ENCODE measurements around the gene ALG3.

The ALG3 gene

GRCh38 chr3:184200825-184201224, 47.9 kb downstream of the ALG3 start:
- TF ChIP-seq Cebpa-rat (IDR thresholded peaks at IDR 0.05) = no peak
- H3K36me3 ChIP-seq = peaks cover 0 to 10% (median 8%) of the 10 kb centered on the region in 11 experiments; a peak in 17 of 22 replicates
- H3K27ac ChIP-seq = no peak overlapping the region
- H3K9me3 ChIP-seq (replicated peaks in 1 of 11) = no peaks in the 10 kb centered on the region
- no peak overlapping the region for H3K9ac ChIP-seq
- no peaks in the 10 kb centered on the region for H3K27me3 ChIP-seq
- H3K4me1 ChIP-seq = no peaks in the 10 kb centered on the region
- H4K20me1 ChIP-seq = peaks cover 0 to 10% (median 3%) of the 10 kb centered on the region in 11 experiments; a peak in 7 of 22 replicates
- no peak overlapping the region for H3K4me2 ChIP-seq
- no peak overlapping the region for H3K4me3 ChIP-seq

DNA sequence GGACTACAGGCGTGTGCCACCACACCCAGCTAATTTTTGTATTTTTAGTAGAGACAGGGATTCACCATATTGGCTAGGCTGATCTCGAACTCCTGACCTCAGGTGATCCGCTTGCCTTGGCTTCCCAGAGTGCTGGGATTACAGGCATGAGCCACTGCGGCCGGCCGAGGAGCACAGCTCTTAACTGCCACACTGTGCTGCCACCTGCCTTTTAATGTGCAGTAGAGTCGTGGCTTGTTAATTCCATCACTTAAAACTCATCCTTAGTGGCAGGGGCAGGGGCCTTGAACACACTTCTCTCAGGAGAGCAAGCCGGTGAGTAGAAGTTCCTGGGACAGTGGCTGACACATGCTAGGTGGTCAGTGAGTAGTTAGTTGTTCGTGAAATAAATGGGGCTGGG, 50.3 kb downstream of the ALG3 start:
- no peaks in the 10 kb centered on the region for H3K9me3 ChIP-seq (replicated peaks in 1 of 11)

DNA sequence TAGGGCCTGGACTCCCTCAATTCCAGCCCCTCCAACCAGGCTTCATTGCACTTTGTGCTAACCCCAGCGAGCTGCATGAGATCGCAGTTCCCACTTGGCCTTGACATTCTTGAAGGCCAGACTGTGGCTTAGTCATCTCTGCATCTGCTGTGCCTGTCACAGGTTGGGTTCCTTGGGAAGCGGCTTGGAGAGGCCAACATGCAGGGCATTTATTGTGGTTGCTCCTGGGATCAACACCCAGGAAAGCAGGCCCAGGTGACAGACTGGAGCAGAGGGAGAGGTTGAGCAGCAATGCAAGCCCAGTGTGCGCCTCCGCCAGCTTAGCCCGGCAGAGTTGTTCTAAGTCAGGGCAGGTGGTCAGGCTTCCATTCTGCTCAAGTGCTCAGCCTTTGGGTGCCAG, 52.2 kb downstream of the ALG3 start:
- H3K4me1 ChIP-seq = no peaks in the 10 kb centered on the region
- H3K4me3 ChIP-seq = no peak overlapping the region
- H3K27ac ChIP-seq = no peak overlapping the region
- H4K20me1 ChIP-seq = peaks cover 0 to 50% (median 22%) of the 10 kb centered on the region in 11 experiments; a peak in 14 of 22 replicates
- no peaks in the 10 kb centered on the region for H3K27me3 ChIP-seq
- H3K9me3 ChIP-seq (replicated peaks in 1 of 11) = no peaks in the 10 kb centered on the region
- no peak overlapping the region for H3K9ac ChIP-seq
- TF ChIP-seq Cebpa-rat (IDR thresholded peaks at IDR 0.05) = no peak
- peaks cover 40 to 53% (median 50%) of the 10 kb centered on the region in 11 experiments for H3K36me3 ChIP-seq
- no peak overlapping the region for H3K4me2 ChIP-seq

More for the DNA sequence above, 50.3 kb downstream of the ALG3 start:
- Histone ChIP-seq H3K36me3 (peaks cover 21 to 34% (median 31%) of the 10 kb centered on the region in 11 experiments), H3K4me2 (no peak overlapping the region), H4K20me1 (peaks cover 0 to 30% (median 15%) of the 10 kb centered on the region in 11 experiments; a peak in 14 of 22 replicates), H3K4me1 (no peaks in the 10 kb centered on the region), H3K27me3 (no peaks in the 10 kb centered on the region), H3K4me3 (no peak overlapping the region), H3K27ac (no peak overlapping the region), H3K9ac (no peak overlapping the region)
- TF ChIP-seq Cebpa-rat (IDR thresholded peaks at IDR 0.05) = no peak

DNA sequence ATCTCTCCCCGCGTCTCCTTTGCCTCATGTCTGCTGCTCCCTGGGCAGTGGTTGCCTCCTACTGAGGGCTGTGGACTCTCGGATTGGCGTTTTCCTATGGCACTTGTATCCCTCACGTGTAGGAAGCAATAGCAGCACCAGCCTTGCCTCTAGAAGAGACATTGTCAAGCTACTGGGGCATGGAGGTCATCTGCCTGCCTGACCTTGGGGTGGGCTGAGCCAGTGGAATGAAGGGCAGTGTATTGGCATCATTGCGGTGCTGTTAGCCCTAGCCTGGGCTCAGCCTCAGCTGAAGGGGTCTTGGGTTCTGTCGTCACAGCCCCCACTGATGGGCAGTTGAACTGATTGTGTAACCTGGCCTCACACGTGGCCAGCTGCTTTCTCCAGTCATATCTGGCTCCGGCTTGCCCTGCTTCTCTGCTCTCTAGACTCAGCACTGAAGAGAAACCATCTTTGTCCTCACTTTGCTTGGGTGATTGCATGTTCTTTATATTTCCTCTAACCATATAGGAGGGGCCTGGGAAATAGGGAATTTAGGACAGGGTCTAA, 54.7 kb downstream of the ALG3 start:
- Histone ChIP-seq H3K27ac (no peak overlapping the region), H3K27me3 (no peaks in the 10 kb centered on the region), H4K20me1 (peaks cover 5 to 73% (median 39%) of the 10 kb centered on the region in 11 experiments; a peak in 20 of 22 replicates), H3K36me3 (peaks cover 65 to 78% (median 75%) of the 10 kb centered on the region in 11 experiments), H3K4me2 (no peak overlapping the region), H3K9me3 (replicated peaks in 1 of 11) (no peaks in the 10 kb centered on the region), H3K9ac (no peak overlapping the region), H3K4me3 (no peak overlapping the region), H3K4me1 (no peaks in the 10 kb centered on the region; a peak in 1 of 20 replicates)
- no peak for TF ChIP-seq Cebpa-rat (IDR thresholded peaks at IDR 0.05)

DNA sequence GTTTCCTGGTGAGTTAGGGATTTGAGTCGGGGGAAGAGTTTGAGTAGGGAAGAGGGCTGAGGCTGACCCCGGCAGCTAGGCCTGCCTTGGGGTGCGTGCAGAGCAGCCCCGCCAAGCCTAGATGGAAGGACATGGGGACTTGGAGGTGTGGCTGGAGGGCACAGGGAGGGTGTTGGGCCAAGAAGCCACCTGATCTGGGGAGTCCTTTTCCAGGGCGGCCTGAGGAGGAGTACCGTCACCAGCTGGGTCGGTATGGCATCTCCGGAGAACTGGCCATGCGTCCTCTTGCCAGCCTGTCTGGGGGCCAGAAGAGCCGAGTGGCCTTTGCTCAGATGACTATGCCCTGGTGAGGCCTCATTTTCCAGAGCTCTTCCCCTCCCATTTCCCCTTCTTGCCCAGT, 55.9 kb downstream of the ALG3 start:
- Histone ChIP-seq H3K9me3 (replicated peaks in 1 of 11) (no peaks in the 10 kb centered on the region), H3K27ac (no peak overlapping the region), H3K4me1 (peaks cover under 1 to 11% (median 6%) of the 10 kb centered on the region in 10 experiments; a peak in 13 of 20 replicates), H3K4me3 (no peak overlapping the region), H3K9ac (no peak overlapping the region), H4K20me1 (peaks cover 16 to 84% (median 51%) of the 10 kb centered on the region in 11 experiments; a peak in 20 of 22 replicates), H3K36me3 (peaks cover 77 to 90% (median 87%) of the 10 kb centered on the region in 11 experiments), H3K4me2 (no peak overlapping the region), H3K27me3 (no peaks in the 10 kb centered on the region)
- no peak for TF ChIP-seq Cebpa-rat (IDR thresholded peaks at IDR 0.05)
